RWPE1 (cell line): ENCODE data around the gene KCNMA1.

Source experiments
- CTCF ChIA-PET: fragments of 350-600 bp; sonication (Branson Sonifier 250); formaldehyde crosslinking; extraction: SDS; loops from one replicate; lab custom pipeline; 2021; lab: Yijun Ruan, JAX
- POLR2A ChIA-PET: fragments of 400-600 bp; formaldehyde crosslinking; extraction: SDS; loops from one replicate; lab custom pipeline; 2020; ENCODE audit warnings: antibody characterized with exemption; ENCODE audit not compliant: low non-redundant PET; lab: Yijun Ruan, JAX
- DNase-seq: peaks from one replicate; pipeline ENCODE4 v3.0.0; 2012; ENCODE audit warnings: low spot score
- H3K27ac ChIP-seq: fragments of 450-650 bp; 2 replicates; pipeline ENCODE4 v1.5.1; 2017
- CTCF ChIP-seq: fragments of 450-650 bp; conservative IDR thresholded peaks from 2 replicates; pipeline ENCODE4 v1.5.1; 2017; ENCODE audit warnings: low read depth, mild to moderate bottlenecking

KCNMA1 gene

GRCh38 chr10:77636967-77637531 lies 559 bp downstream of the KCNMA1 start:
- peak overlapping the region; percentile 67 for H3K27ac ChIP-seq
- ChIA-PET CTCF (interaction anchor here (0.6 to 1.3 kb wide), 5 partner anchors 43 to 472 kb away, joined by 3 to 4 read pairs (median 3); no protein-coding TSS in a partner anchor), POLR2A (no interaction called here)

DNA sequence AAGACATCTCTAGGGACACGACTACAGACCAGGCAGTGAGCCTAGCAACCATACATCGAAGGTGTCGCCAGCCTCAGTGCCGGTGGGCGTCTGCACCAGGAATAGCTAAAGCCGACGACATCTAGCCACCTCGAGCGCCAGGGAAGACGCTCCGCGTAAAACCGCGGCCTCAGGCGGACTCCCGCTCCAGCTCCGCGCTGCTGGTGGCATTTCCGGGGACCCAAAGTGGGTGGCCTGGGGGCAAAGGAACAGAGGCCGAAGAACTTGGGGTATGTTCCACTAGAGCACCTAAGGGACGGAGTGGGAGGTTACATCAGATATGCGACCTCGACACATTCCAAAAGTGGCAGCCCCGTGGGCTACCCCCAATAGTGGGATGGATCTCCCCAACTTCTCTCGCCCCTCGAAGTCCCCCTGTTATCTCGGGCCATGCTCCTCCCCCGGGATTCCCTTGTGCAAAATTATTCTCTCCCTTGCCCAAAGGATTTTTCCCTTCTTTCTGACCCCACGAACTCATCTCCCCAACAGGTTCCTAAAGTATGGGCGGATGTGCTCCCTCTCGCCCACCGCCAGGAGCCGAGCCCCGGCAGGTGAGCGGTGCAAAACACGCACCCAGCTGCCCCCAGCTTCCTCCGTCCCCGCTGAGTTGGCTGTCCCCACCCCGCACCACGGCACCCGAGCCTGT lies 1.2 kb downstream of the KCNMA1 start:
- no peak for TF ChIP-seq CTCF
- ChIA-PET CTCF (interaction anchor here (1.1 to 1.6 kb wide), 3 partner anchors 75 to 463 kb away, joined by 4 to 5 read pairs (median 4); no protein-coding TSS in a partner anchor), POLR2A (no interaction called here)
- H3K27ac ChIP-seq: peak overlapping the region; percentile 67
- no peak for DNase-seq

More at GRCh38 chr10:77636967-77637531, 559 bp downstream of the KCNMA1 start:
- DNase-seq: no peak
- TF ChIP-seq CTCF: no peak

GRCh38 chr10:77635402-77636227 lies 2.0 kb downstream of the KCNMA1 start:
- ChIA-PET POLR2A (no interaction called here), CTCF (interaction anchor here (1.1 to 1.6 kb wide), 2 partner anchors 76 to 462 kb away, joined by 4 to 5 read pairs; no protein-coding TSS in a partner anchor)
- no peak for DNase-seq
- H3K27ac ChIP-seq: no peak overlapping the region; the same call in 1 of the 2 replicates
- TF ChIP-seq CTCF: no peak

DNA sequence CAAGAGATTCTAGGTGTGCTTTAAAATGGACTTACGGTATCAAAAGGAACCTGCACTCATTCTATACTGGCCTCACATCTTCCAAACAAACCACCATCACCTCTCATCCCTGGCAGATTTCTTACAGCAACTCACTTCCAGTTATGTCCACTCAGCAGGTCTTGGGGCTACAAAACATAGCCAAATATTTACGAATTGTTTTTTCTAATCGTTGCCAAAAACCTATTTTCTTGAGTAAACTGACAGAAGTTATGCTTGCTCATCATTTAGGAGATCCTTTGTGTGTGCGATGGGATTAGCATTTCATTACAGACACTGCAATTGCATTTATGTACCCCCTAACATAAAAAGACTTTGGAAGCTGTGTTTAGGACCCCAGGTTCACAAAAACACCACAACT lies 2.7 kb downstream of the KCNMA1 start:
- CTCF ChIA-PET: interaction anchor here (0.6 to 2.2 kb wide), 4 partner anchors 76 to 462 kb away, joined by 3 to 7 read pairs (median 4); no protein-coding TSS in a partner anchor
- DNase-seq: no peak
- POLR2A ChIA-PET: no interaction called here
- TF ChIP-seq CTCF: no peak
- H3K27ac ChIP-seq: no peak overlapping the region

DNA sequence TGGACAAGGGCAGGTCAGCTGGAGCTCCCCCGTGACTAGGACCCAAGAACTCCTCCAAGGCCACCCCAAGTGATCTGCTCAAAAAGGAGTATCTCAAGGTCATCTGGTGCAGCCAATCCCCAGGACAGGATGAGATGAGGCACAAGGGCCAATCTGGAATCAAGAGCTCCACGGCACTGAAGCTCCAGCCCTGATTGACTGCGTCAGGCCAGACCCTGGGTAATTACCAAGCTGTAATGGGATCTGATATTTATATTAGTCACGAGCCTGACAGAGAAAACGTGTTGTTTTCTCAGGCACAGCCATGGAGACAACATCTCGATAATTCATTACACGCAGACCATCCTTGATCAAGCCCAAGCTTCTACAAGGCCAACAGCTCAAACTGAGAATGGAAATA lies 4.2 kb downstream of the KCNMA1 start:
- CTCF ChIA-PET: interaction anchor here (0.6 to 2.2 kb wide), 3 partner anchors 205 to 648 kb away, joined by 3 to 7 read pairs (median 4); no protein-coding TSS in a partner anchor
- no peak for DNase-seq
- POLR2A ChIA-PET: no interaction called here
- H3K27ac ChIP-seq: no peak overlapping the region
- TF ChIP-seq CTCF: no peak

DNA sequence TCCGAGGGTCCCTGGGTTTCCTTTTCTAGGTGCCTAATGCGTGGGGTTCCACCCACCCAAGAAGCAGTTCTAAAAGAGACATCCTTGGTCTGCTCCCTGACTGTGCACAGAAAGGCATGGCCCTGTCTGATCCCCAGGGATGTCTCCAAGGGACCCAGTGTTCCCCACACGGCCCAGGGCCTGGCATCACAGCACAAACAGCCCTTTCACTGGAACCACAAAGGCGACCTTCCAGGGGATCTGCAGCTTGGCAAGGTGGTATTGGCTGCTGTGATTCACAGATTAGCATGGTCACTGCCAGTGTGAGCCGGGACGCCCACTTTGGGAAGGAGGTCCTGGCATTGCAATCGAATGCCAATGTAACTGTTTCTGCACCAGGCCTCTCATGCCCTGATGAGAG lies 6.4 kb downstream of the KCNMA1 start:
- ChIA-PET POLR2A (no interaction called here), CTCF (interaction anchor here (1.1 kb wide), 1 partner anchor 240 kb away, joined by 3 read pairs; no protein-coding TSS in a partner anchor)
- no peak for DNase-seq
- no peak overlapping the region; the same call in 1 of the 2 replicates for H3K27ac ChIP-seq
- no peak for TF ChIP-seq CTCF
